MM.1S (cell line): ENCODE measurements around the gene DDX10.

Experiments
- CTCF ChIP-seq: fragments of 300-600 bp; sonication (generic); IDR thresholded peaks from 2 replicates; pipeline ENCODE4 v1.5.1; 2016; ENCODE audit warnings: antibody characterized with exemption, low read length, mixed read lengths
- EZH2 ChIP-seq: fragments of 300-600 bp; sonication (generic); optimal IDR thresholded peaks from 2 replicates; pipeline ENCODE3; 2017; ENCODE audit warnings: low read depth, mild to moderate bottlenecking, antibody characterized with exemption, low read length, mixed read lengths
- EZH2phosphoT487 ChIP-seq: fragments of 300-600 bp; sonication (generic); IDR thresholded peaks from 2 replicates; pipeline ENCODE4 v1.6.1; 2018; ENCODE audit warnings: antibody characterized with exemption, low read length

GRCh38 chr11:108705061-108705460, 40.2 kb downstream of the DDX10 start:
- TF ChIP-seq CTCF = no peak
- no peak for TF ChIP-seq EZH2
- TF ChIP-seq EZH2phosphoT487 = no peak
